A549 treated with ZK216348 at 1 μM for 4 hours (cell line): Measurements from ENCODE around the gene ERCC6. TPM values are rescaled to one million over a fixed set of nuclear protein-coding genes. Genes with fewer than 3 reads are reported as not detected.

Experiments
- total RNA-seq: library from RNA; stranded (reverse); fragments of 200-300 nt; extraction: Qiagen RNA extraction; gene quantifications from 5 replicates; pipeline ENCODE4 v1.2.3, GENCODE V29; 2022; ENCODE audit warnings: low read depth

ERCC6 gene
- 5.8 to 7.1 TPM (median 6.5 TPM) in 5 replicates for total RNA-seq

GRCh38 chr10:49538381-49539319 lies at the start of gene ERCC6:
Gene ERCC6, minus strand, starts transcription at chr10:49539121.

Other genes starting within 250 kb of the ERCC6 start
- gene C10orf71, start 240.0 kb downstream of the ERCC6 start, total RNA-seq = not detected in 5 replicates
- gene DRGX, start 143.0 kb downstream of the ERCC6 start, total RNA-seq = not detected in 5 replicates
- gene SLC18A3, start 71.2 kb upstream of the ERCC6 start, total RNA-seq = not detected in 5 replicates
- gene CHAT, start 74.9 kb upstream of the ERCC6 start, total RNA-seq = not detected in 5 replicates
- not detected in 5 replicates for gene C10orf53, start 140.5 kb upstream of the ERCC6 start, total RNA-seq
- gene OGDHL, start 223.2 kb upstream of the ERCC6 start, total RNA-seq = 0.14 to 0.36 TPM (median 0.18 TPM) in 5 replicates